GM12873 (cell line): Measurements from ENCODE around the gene KCNMA1.

Source experiments
- CTCF ChIP-seq: IDR thresholded peaks from 2 replicates; pipeline ENCODE4 v1.5.1; 2012; ENCODE audit warnings: low read depth, mild to moderate bottlenecking, moderate library complexity, low read length, control low read depth; ENCODE audit not compliant: insufficient read depth; ENCODE audit errors: missing control alignments

KCNMA1 gene

GRCh38 chr10:77405771-77406241 lies 231.8 kb downstream of the KCNMA1 start:
- TF ChIP-seq CTCF, result no peak

- no peak for TF ChIP-seq CTCF
Measured at GRCh38 chr10:77404810-77405209, 232.8 kb downstream of the KCNMA1 start.

GRCh38 chr10:77403761-77404160 lies 233.8 kb downstream of the KCNMA1 start:
- no peak for TF ChIP-seq CTCF

GRCh38 chr10:77401683-77402082 lies 235.9 kb downstream of the KCNMA1 start:
- TF ChIP-seq CTCF, result no peak

GRCh38 chr10:77400033-77400432 lies 237.6 kb downstream of the KCNMA1 start:
- no peak for TF ChIP-seq CTCF

GRCh38 chr10:77398986-77399755 lies 238.4 kb downstream of the KCNMA1 start:
- TF ChIP-seq CTCF, result no peak

GRCh38 chr10:77398558-77398957 lies 239.1 kb downstream of the KCNMA1 start:
- TF ChIP-seq CTCF, result no peak
